HG03135 (cell line): Measurements from ENCODE around the gene HSD17B7.
"Not testable (repeated sequence)": the region's sequence is repeated elsewhere in the genome, so short reads cannot be mapped to it uniquely, and the experiment has no call there.

ENCODE experiments used
- ATAC-seq: cut with Tn5 transposase; IDR thresholded peaks from one replicate; pipeline ENCODE4 v1.9.1; 2021; ENCODE audit warnings: mild to moderate bottlenecking, moderate library complexity; ENCODE audit not compliant: unreplicated experiment

The HSD17B7 gene

DNA sequence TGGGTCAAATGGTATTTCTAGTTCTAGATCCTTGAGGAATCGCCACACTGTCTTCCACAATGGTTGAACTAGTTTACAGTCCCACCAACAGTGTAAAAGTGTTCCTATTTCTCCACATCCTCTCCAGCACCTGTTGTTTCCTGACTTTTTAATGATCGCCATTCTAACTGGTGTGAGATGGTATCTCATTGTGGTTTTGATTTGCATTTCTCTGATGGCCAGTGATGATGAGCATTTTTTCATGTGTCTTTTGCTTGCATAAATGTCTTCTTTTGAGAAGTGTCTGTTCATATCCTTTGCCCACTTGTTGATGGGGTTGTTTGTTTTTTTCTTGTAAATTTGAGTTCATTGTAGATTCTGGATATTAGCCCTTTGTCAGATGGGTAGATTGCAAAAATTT, 17.0 kb downstream of the HSD17B7 start:
- ATAC-seq = not testable (repeated sequence)

DNA sequence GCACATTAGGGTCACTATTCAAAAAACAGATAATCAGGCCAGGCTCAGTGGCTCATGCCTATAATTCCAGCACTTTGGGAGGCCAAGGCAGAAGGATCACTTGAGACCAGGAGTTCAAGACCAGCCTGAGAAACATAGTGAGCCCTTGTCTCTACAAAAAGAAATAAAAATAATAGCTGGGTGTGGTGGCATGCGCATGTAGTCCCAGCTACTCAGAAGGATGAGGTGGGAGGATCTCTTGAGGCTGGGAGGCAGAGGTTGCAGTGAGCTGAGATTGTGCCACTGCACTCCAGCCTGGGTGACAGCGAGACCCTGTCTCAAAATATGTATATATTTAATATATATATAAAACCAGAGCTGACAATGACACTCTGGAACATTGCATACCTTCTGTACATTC, 21.9 kb downstream of the HSD17B7 start:
- not testable (repeated sequence) for ATAC-seq

DNA sequence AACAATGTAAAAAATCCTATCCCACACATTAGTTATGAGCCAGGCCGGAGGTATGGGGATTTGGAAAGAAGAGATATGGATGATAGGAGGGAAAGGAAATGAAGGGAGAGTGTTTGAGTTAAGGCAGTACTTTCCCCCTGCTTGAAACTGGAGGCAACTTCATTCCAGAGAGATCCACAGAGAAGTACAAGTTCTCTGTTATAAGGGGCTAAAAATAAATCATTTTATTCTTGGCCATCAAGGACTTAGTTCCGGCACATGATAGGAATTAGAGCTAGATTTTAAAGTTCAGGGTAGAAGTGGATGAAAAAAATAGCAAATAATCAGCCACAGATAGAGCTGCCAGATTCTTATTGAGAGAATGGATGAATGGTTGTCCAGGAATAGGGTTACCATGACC, 27.6 kb downstream of the HSD17B7 start:
- not testable (repeated sequence) for ATAC-seq

DNA sequence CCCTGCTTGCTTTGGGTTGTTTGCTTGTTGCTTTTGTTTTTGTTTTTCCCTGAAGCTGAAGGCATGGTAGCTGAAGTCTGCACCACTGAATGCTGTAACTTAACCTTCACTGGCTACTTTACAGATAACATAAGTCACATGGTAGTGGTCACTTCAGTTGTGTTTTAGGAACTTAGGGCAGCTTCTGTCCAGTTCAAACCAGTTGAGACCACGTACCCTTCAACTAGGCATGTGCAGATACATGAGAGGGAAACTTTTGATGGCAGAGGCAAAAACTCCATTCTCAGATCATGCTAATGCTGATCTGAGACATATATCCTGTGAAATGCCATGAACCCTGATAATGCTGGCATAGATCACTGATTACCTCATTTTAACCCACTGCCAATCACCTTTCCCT, 28.2 kb downstream of the HSD17B7 start:
- ATAC-seq = not testable (repeated sequence)

DNA sequence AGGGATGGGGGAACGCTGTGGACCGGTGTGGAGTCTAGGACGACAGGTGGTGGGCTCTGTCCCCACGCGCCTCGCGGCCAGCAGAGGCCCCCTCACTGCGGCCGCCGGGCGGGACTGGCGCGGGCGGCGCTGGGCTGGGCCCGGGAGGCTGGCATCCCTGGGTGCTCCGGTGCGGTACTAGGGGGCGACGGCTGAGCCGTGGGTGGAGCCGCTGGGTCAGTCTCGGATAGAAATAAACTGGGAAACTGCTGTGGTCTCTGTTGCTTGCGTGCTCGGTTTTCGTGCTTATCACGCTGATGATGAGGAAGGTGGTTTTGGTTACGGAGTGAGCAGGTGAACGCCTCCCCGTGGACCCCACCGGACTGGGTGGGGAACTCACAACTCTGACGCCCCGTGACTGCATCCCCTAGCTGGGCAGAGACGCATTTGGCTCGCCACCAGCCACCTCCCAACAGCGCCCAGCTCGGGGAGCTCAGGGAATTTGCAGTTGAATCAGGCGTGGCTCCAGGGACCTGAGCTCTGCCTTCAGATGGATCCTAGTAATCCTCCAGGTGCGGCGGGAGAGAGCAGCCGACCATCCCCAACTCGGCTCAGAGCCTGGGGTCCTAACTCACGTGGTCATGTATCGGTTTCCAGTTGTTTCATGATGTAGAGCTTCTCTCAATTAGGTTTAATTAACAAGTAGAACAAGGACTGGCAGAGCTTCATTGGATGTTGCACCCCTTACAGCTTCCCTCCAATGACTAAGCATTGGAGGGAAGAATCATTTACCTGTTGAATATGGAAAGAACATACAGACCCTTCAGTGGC, 32.1 kb downstream of the HSD17B7 start:
- no peak for ATAC-seq

DNA sequence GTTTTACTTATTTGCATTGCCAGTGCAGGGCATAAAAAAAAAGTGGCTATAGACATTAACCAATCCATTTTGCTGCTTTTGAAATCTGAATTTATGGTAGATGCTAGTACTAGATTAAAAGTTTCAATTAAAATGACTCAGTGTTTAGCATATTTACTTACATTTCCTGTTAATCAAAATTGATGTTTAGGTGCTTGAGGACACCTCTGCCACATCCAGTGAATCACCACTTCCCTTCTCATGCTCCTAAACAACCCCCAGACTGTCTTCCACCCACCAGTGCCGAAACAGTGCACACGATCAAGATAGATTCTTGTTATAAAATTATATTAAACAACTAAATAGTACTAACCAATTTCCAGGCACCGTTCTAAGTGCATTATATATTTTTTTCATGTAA, 32.7 kb downstream of the HSD17B7 start:
- ATAC-seq = no peak

DNA sequence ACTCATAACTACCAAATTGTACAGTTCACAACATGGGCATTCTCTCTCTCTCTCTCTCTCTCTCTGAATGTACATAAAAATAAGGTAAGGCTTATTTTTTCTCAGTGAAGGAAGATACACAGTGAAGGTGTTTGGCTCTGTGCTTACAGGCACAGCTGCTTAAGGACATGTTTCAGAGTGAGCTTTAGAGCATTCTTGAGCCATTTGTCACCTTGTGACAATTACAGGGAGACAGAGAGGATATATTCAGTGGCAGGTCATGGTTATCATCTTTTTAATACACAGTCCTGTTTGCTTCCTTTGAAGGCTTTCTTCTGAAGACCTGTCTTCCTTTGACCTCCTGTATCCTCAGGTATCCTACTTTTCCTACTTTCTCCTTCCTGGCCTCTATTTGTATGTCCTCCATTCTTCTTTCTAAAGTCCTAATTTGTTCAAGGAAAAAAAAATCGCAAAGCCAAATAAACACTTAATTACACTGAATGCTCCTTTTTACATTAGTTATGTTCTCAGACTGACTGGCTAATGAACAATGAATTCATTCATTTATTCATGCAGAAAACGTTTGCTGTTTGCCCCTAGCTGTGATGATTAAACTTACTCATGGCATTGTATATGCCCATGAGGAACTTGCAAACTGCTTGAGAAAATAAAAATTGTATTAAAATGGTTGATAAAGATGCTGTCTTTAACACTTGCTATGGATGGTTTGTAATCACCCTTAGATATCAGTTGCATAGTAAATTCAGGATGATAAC, 33.4 kb downstream of the HSD17B7 start:
- no peak for ATAC-seq

DNA sequence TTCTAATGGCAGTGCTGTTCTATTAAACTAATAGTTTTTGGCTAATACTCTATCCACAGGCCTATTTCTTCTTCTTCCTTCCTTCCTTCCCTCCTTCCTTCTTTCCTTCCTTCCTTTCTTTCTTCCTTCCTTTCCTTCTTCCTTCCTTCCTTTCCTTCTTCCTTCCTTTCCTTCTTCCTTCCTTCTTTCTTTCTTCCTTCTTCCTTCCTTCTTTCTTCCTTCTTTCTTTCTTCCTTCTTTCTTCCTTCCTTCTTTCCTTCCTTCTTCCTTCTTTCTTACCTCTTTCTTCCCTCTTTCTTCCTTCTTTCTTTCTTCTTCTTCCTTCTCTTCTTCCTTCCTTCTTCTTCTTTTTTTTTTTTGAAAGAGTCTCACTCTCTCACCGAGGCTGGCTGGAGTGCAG, 38.8 kb downstream of the HSD17B7 start:
- no peak for ATAC-seq

DNA sequence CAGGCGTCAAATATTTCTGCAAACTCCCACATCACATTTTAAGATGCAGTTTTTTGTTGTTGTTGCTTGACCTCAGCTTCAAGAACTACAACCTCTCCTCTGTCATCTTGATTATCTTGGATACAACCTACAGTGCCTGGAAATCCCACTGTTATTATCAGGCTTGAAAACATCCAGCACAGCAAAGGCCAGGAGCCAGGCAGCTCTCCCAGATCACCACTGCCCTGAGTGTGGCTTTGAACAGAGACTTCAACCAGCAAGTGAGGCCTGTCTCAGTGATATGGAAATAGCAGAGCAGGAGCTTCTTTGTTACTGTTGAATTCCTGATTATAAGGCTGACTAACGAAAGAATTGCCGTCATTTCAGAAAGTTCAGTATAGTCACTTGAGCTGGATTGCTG, 42.0 kb downstream of the HSD17B7 start:
- ATAC-seq = no peak

DNA sequence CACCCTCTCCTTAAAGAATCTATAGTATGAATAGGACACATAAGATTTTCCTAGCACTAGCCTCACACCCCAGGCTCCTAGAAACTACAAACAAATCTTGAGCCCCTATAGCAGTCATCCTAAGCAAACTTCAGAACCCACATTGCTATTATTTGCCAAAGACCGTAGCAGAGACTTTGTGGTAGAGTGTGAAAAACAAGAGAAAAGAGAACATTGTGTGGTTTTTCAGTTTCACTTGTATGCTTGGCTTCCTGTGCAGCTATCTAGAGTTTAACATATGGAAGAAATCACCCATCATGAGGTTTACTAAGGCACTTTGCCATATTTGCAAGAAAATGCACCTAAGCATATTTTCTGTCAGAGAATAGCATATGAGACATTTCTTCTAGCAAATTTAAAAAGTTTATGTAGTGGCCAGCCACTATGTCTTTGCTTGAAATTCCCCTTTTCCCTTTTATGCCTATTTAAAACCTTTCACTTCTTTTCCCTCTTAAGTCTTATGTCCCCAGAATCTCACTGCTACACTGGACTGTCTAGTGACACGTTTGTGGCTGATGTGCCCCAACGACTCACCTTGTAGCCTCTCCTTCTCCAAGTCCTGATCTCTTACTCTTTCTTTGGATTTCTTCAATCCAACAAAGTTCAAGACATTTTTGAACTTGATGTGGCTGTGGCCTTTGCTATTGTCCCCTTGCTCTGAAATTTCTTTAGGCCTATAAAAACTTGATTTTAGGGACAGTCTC, 44.8 kb downstream of the HSD17B7 start:
- ATAC-seq = peak; percentile 85

DNA sequence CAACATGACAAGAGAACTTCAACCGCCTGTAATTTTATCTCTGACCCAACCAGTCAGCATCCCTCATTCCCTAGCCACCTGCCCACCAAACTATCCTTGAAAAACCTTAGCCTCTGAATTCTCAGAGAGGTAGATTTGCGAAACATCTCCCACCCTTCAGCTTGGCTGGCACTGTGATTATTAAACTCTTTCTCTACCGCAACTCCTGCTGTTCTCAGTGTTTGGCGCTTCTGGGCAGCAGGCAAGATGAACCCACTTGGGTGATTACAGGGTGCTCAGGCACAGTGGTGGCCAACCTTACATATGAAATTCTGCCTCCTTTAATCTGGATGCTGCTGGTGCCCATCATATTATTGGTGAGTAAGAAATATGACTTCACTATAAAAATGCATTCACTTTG, 48.4 kb downstream of the HSD17B7 start:
- ATAC-seq = no peak

DNA sequence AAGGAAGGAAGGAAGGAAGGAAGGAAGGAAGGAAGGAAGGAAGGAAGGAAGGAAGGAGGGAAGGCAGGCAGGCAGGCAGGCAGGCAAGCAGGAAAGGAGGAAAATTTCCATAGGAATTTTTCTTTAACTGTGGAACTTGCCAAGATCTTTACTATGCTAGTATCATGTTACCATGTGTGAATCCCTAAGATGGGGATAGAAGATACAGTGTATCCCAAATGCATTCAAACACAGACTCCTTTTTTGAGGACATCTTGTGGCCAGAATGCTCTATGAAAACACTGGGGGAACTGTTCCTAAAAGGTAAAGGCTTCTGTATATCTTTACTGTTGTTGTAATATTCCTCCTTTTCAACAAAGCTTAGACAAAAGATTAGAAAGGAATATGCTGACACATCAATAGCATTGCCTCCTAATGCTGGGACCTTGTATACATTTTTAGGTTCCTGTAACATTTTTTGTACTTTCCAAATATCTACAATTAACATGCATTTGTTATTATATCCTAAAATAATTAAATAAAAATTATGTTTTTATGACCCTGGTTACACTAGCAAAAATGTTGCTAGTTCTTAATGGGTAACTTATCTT, 49.8 kb downstream of the HSD17B7 start:
- no peak for ATAC-seq

DNA sequence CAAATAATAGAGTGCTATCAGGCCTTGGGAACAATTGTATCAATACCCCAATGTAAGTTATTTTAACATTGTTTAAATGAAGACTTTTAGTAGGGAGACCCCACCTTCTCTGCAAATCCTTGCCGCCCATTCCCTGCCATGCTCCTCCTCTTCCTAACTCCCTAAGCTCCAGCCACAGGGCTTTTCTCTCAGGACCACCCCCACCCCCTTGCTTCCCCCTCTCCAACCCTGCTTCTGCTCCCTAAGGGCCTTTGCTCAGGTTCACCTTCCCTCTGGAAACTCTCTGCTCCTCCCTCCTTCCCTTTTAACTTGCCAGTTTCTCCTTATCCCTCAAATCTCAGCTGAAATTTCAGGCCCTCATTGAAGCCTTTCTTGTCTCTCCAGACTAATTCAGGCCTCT, 53.7 kb downstream of the HSD17B7 start:
- no peak for ATAC-seq

DNA sequence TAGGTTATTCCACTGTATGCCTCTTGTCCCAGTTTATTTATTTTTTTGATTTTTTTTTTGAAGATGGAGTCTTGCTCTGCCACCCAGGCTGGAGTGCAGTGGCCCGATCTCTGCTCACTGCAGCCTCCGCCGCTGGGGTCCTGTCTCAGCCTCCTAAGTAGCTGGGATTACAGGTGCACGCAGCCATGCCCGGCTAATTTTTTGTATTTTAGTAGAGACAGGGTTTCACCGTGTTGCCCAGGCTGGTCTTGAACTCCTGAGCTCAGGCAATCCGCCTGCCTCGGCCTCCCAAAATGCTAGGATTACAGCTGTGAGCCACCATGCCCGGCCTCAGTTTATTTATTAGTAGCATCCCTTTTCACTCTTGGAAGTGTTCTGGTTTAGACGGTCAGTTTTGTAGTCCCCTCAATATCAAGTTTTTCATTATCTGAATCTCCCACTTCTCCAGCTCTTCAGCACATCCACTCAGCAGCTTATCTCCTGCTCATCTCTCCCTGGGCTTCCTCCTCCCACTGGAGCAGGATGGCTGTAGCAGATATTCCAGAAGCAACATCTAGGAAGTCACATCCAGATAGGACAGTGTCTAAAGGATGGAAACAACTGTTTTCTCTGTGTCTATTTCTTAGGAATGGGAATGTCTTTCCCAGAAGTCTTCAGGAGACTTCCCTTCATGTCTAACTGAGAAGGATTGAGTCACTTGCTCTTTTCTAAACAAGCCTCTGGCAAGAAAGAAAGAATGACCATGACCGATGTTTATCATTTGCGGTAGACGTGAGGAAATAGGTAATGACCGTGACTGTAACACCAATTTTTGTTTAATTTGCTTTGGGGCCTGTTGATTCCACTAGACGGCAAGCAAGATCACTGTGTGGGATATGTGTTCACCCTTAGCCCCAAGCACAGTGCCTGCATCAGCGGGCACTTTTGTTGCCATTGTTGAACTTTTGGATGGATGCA, 56.0 kb downstream of the HSD17B7 start:
- ATAC-seq = no peak

DNA sequence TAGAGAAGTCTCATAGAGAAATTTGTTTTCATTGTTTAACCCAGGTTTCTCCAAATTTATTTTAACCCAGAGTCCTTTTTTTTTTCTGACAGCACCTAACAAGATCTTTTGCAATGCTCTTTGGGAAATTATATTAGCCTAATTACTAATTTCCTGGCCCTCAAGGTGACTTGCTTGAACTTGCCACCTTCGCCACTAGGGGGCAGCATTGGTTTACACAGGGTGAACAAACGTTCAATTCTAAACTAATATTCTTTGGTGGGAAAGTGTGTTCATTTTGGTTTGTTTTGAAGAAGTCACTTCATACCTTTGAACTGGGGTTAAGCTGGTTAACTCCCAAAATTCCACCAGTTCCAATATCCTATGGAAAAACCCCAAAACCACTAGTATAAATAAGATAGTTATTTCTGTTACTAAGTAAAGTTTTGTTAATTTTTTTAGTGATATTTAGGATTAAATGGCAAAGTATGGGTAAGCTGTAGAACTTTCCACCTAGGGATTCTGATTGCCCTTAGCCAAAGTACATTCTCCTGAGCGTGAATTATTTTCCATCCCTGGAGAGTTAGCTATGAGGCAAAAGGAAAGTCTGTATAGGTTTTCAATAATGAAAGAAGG, 57.4 kb downstream of the HSD17B7 start:
- peak; percentile 76 for ATAC-seq

DNA sequence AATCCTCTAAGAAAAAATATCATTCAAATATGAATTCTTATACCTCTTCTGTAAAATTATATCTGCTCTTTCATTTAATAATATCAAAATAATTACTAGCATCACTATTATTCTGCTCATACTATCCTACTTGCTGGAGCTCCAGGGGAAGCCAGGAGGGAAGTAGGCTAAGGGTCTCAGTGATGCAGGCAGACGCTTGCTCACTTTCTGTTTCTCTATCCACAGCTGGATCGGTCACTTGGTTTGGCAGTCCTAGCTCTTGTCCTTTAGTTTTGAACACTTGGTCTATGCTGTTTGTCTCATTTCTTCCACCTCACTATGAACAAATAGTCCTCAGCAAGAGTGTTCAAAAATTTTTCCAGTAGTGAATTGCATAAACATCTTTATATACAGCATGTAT, 59.2 kb downstream of the HSD17B7 start:
- ATAC-seq = no peak

DNA sequence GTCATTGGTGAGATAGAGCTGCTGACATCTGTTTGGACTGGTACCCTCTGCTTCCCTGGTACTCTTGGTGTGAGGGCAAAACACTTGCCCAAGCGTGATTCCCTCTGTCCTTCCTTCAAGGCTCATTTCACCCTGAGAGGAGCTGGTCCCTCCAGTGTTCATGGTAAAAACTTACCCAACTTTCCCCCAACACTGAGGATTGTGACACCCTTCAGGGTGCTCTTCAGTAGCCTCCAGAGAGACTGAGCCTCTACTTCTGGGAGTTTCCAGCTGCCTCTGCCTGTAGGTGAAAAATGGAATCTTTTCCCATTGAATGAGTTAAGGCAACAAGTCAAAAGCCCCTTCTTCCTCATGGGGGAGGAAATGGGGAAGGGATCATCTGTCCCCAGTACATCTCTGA, 60.8 kb downstream of the HSD17B7 start:
- no peak for ATAC-seq

DNA sequence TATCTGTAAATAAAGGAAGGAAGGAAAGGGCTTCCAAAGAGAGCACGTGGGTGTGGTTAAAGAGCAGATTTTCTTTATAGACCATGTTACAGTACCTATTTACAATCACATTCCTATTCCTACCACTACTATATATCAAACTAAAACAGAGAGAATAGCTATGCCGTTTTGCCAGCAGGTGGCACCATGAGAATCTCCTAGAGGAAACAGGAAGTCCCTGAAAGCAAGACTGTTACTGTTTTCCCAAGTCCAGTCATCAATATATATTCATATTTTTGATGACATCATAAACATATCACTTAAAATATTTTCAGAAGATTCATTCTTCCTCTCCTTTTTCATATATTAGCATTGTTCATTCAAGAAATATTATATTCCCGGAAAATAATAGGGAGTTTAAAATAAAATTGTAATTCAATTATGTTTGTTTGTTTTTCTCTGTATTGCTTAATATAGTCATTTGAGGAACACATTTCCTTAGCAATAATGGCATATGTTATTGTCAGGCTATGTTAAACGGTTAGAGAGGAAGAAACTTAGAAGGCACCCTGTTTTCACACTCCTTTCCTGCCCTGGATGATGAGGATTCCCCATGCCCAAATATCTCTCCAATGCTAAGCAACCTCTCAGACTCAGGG, 63.9 kb downstream of the HSD17B7 start:
- no peak for ATAC-seq

DNA sequence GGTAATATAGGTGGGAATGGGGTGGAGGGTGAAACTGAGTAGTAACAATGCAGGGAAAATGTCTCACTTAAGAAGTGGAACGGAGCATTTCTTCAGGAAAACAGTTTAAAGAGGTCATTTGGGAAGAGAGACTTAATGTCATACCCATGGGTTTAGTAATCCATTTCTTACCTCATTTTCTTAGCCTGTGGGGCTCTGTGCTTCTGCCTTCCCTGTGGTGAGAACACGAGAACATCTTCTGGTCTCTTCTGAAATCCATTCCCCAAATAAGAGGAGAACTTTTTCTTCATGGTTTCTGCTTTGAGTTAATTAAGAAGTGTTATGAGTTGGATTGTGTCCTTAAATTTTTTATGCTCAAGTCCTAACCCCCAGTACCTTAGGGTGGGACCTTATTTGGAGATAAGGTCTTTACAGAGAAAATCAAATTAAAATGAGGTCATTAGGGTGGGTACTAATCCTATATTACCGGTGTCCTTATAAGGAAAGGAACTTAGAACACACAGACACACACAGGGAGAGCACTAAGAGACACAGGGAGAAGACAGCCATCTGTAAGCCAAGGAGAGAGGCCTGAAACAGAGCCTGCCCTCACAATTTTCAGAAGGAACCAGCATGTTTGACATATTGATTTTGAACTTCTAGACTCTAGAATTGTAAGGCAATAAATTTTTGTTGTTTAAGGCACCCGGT, 65.1 kb downstream of the HSD17B7 start:
- no peak for ATAC-seq
